ENCODE measurements around the gene TSHZ2.

GRCh38 chr20:53530440-53530839 is 558.3 kb downstream of the TSHZ2 start:
- TF ChIP-seq SP1 (IDR thresholded peaks at IDR 0.05) (no peak), ELF4 (IDR thresholded peaks at IDR 0.05) (no peak), PKNOX1 (IDR thresholded peaks at IDR 0.05) (no peak)

Data from HEK293T (cell line).